PC-9 (cell line): Measurements from ENCODE around the gene GPR137. TPM values are rescaled to one million over a fixed set of nuclear protein-coding genes. Genes with fewer than 3 reads are reported as not detected.
"Not testable (repeated sequence)": the region's sequence is repeated elsewhere in the genome, so short reads cannot be mapped to it uniquely, and the experiment has no call there.

Source experiments
- BruUV-seq: library from RNA; stranded (reverse); fragments of 400-500 nt; replicated peaks from 2 replicates; lab custom pipeline; 2021; lab: Mats Ljungman, UMichigan
- CTCF ChIA-PET: fragments of 300-600 bp; sonication (Branson Sonifier 250); formaldehyde crosslinking; loops from one replicate; lab custom pipeline; 2022; ENCODE audit warnings: antibody characterized with exemption; lab: Charles Lee
- POLR2A ChIA-PET: fragments of 300-600 bp; sonication (Branson Sonifier 250); formaldehyde crosslinking; loops from one replicate; lab custom pipeline; 2022; ENCODE audit warnings: antibody characterized with exemption; ENCODE audit not compliant: unreplicated experiment; lab: Charles Lee
- DNase-seq, 2 experiments: peaks; one replicate each; pipeline versions ENCODE4 v3.0.0 to v3.0.0-alpha.2; 2015 to 2022; ENCODE audit warnings: mixed read lengths in 1 of 2
- H2AFZ ChIP-seq: fragments of 200-600 bp; sonication (generic); 2 replicates; pipeline ENCODE4 v1.8.1; 2017; ENCODE audit warnings: antibody characterized with exemption
- H3F3A ChIP-seq: fragments of 200-600 bp; sonication (generic); 2 replicates; pipeline ENCODE4 v1.8.1; 2017; ENCODE audit warnings: antibody characterized with exemption, mild to moderate bottlenecking, low read depth; ENCODE audit not compliant: insufficient read depth
- H3K27ac ChIP-seq: fragments of 200-600 bp; sonication (generic); 2 replicates; pipeline ENCODE4 v1.6.1; 2016; ENCODE audit warnings: mixed run types
- H3K27me3 ChIP-seq: fragments of 200-600 bp; sonication (generic); 2 replicates; pipeline ENCODE4 v1.6.1; 2016; ENCODE audit warnings: low read depth, mixed run types; ENCODE audit not compliant: insufficient read depth
- H3K36me3 ChIP-seq: fragments of 200-600 bp; sonication (generic); 2 replicates; pipeline ENCODE4 v1.6.1; 2016; ENCODE audit warnings: low read depth, mixed run types
- H3K4me1 ChIP-seq: fragments of 200-600 bp; sonication (generic); replicated peaks from 2 replicates; pipeline ENCODE4 v1.6.1; 2016; ENCODE audit warnings: mixed run types; ENCODE audit not compliant: insufficient read depth
- H3K4me2 ChIP-seq: fragments of 200-600 bp; sonication (generic); 2 replicates; pipeline ENCODE4 v1.6.1; 2017; ENCODE audit warnings: mixed run types
- H3K4me3 ChIP-seq: fragments of 200-600 bp; sonication (generic); 2 replicates; pipeline ENCODE4 v1.6.1; 2016; ENCODE audit warnings: mixed run types
- H3K79me2 ChIP-seq: fragments of 200-600 bp; sonication (generic); 2 replicates; pipeline ENCODE4 v1.6.1; 2017; ENCODE audit warnings: low read depth, mixed run types
- H3K9me2 ChIP-seq: fragments of 200-600 bp; sonication (generic); 2 replicates; pipeline ENCODE4 v1.8.1; 2017; ENCODE audit warnings: mild to moderate bottlenecking; ENCODE audit not compliant: insufficient read depth
- H3K9me3 ChIP-seq: fragments of 200-600 bp; sonication (generic); 2 replicates; pipeline ENCODE4 v1.8.1; 2016; ENCODE audit warnings: low read depth; ENCODE audit not compliant: insufficient read depth
- H4K20me1 ChIP-seq: fragments of 200-600 bp; sonication (generic); 2 replicates; pipeline ENCODE4 v1.8.1; 2017; ENCODE audit not compliant: insufficient read depth
- CTCF ChIP-seq: fragments of 200-600 bp; sonication (generic); conservative IDR thresholded peaks from 2 replicates; pipeline ENCODE4 v1.6.1; 2017; ENCODE audit warnings: mixed run types, antibody characterized with exemption, mild to moderate bottlenecking, moderate library complexity
- EZH2 ChIP-seq: fragments of 200-600 bp; sonication (generic); IDR thresholded peaks from 2 replicates; pipeline ENCODE4 v1.8.0; 2017; ENCODE audit warnings: antibody characterized with exemption, low read depth
- intact Hi-C: fragments of 100-400 bp; cut with micrococcal nuclease; formaldehyde crosslinking; loops from one replicate; pipeline ENCODE4 v1.10.0; 2022; ENCODE audit not compliant: unreplicated experiment
- total RNA-seq: library from RNA; stranded (reverse); gene quantifications from 2 replicates; pipeline ENCODE4 v1.2.3, GENCODE V29; 2021

Gene GPR137
- total RNA-seq, 1 experiment from 2014 or later: 72.8 TPM

- no peak for TF ChIP-seq CTCF
- TF ChIP-seq EZH2: no peak
- POLR2A ChIA-PET: interaction anchor here (0.6 kb wide), 1 partner anchor 27 kb away, joined by 21 read pairs; no protein-coding TSS in a partner anchor
- no peak overlapping the region for H2AFZ ChIP-seq
- no TSS peak for BruUV-seq
- peaks cover 29% of the 10 kb centered on the region for H3K4me1 ChIP-seq
- 0 out of 2 replicates have a peak, but pooled peaks cover 5% of the 10 kb centered on the region for H4K20me1 ChIP-seq
- H3K27ac ChIP-seq: peak overlapping the region; percentile 86
- H3F3A ChIP-seq: peaks cover 68% of the 10 kb centered on the region
- peak in 1 of 2 experiments; percentile 31 for DNase-seq
- peak overlapping the region; percentile 79 for H3K4me3 ChIP-seq
- CTCF ChIA-PET: interaction anchor here (0.5 to 1.0 kb wide), 5 partner anchors 26 to 1808 kb away, joined by 3 to 7 read pairs (median 4); no protein-coding TSS in a partner anchor
- no peaks in the 10 kb centered on the region for H3K27me3 ChIP-seq
- peak overlapping the region; percentile 85 for H3K4me2 ChIP-seq
- H3K9me3 ChIP-seq: no peaks in the 10 kb centered on the region
- H3K79me2 ChIP-seq: peaks cover 45% of the 10 kb centered on the region
- peaks cover 10% of the 10 kb centered on the region; the same call in 1 of the 2 replicates for H3K36me3 ChIP-seq
- intact Hi-C loops: no loop called here
- no peaks in the 10 kb centered on the region for H3K9me2 ChIP-seq
Measured at GRCh38 chr11:64244966-64245365, 40.7 kb upstream of the GPR137 start.

GRCh38 chr11:64245401-64245796 is 40.2 kb upstream of the GPR137 start:
- peak overlapping the region; percentile 86 for H3K27ac ChIP-seq
- TF ChIP-seq CTCF (no peak), EZH2 (no peak)
- 0 out of 2 replicates have a peak, but pooled peaks cover 5% of the 10 kb centered on the region for H4K20me1 ChIP-seq
- TSS peak; percentile 20 for BruUV-seq
- POLR2A ChIA-PET: interaction anchor here (0.6 kb wide), 2 partner anchors 26 to 1654 kb away, joined by 5 to 21 read pairs; partner anchors contain the start of gene TUT1
- DNase-seq: no peak
- H3K4me1 ChIP-seq: peaks cover 26% of the 10 kb centered on the region
- H2AFZ ChIP-seq: no peak overlapping the region
- H3K9me2 ChIP-seq: no peaks in the 10 kb centered on the region
- peak overlapping the region; percentile 79 for H3K4me3 ChIP-seq
- intact Hi-C loops: no loop called here
- H3F3A ChIP-seq: peaks cover 67% of the 10 kb centered on the region
- H3K79me2 ChIP-seq: peaks cover 45% of the 10 kb centered on the region
- peak overlapping the region; percentile 85 for H3K4me2 ChIP-seq
- CTCF ChIA-PET: interaction anchor here (0.5 to 1.0 kb wide), 4 partner anchors 26 to 1808 kb away, joined by 3 to 6 read pairs (median 4); no protein-coding TSS in a partner anchor
- no peaks in the 10 kb centered on the region for H3K27me3 ChIP-seq
- H3K9me3 ChIP-seq: no peaks in the 10 kb centered on the region
- H3K36me3 ChIP-seq: peaks cover 10% of the 10 kb centered on the region; the same call in 1 of the 2 replicates

- no peak for TF ChIP-seq EZH2
- TF ChIP-seq CTCF: no peak
- H3K4me3 ChIP-seq: peak overlapping the region; percentile 79
- 0 out of 2 replicates have a peak, but pooled peaks cover 5% of the 10 kb centered on the region for H4K20me1 ChIP-seq
- no peaks in the 10 kb centered on the region for H3K9me2 ChIP-seq
- CTCF ChIA-PET: interaction anchor here (0.6 to 0.7 kb wide), 2 partner anchors 55 to 57 kb away, joined by 3 to 4 read pairs; no protein-coding TSS in a partner anchor
- peaks cover 10% of the 10 kb centered on the region; the same call in 1 of the 2 replicates for H3K36me3 ChIP-seq
- peaks cover 45% of the 10 kb centered on the region for H3K79me2 ChIP-seq
- peaks cover 26% of the 10 kb centered on the region for H3K4me1 ChIP-seq
- peak overlapping the region; percentile 64; the same call in 1 of the 2 replicates for H2AFZ ChIP-seq
- intact Hi-C loops: no loop called here
- H3K27me3 ChIP-seq: no peaks in the 10 kb centered on the region
- H3F3A ChIP-seq: peaks cover 67% of the 10 kb centered on the region
- peak overlapping the region; percentile 85 for H3K4me2 ChIP-seq
- no peaks in the 10 kb centered on the region for H3K9me3 ChIP-seq
- POLR2A ChIA-PET: interaction anchor here (0.6 to 0.9 kb wide), 8 partner anchors 8 to 1655 kb away, joined by 3 to 6 read pairs (median 4); partner anchors contain the start of genes FERMT3, SF1 and TUT1
- peak overlapping the region; percentile 86 for H3K27ac ChIP-seq
- peak; percentile 96 for DNase-seq
- BruUV-seq: TSS peak; percentile 40
Measured at GRCh38 chr11:64245797-64246620, 39.6 kb upstream of the GPR137 start.

GRCh38 chr11:64246621-64246870 is 39.1 kb upstream of the GPR137 start:
- peak overlapping the region; percentile 79; the same call in 1 of the 2 replicates for H3K4me3 ChIP-seq
- DNase-seq, H4K20me1 ChIP-seq, intact Hi-C loops, BruUV-seq, H3K9me2 ChIP-seq, H2AFZ ChIP-seq, H3K27me3 ChIP-seq, H3K9me3 ChIP-seq: not testable (repeated sequence)
- ChIA-PET CTCF (interaction anchor here (0.6 to 0.7 kb wide), 2 partner anchors 54 to 57 kb away, joined by 3 to 4 read pairs; no protein-coding TSS in a partner anchor), POLR2A (interaction anchor here (0.6 to 0.9 kb wide), 5 partner anchors 19 to 639 kb away, joined by 3 to 8 read pairs (median 6); partner anchors contain the start of gene FERMT3)
- peaks cover 67% of the 10 kb centered on the region for H3F3A ChIP-seq
- H3K4me2 ChIP-seq: peak overlapping the region; percentile 85; the same call in 1 of the 2 replicates
- H3K4me1 ChIP-seq: peaks cover 26% of the 10 kb centered on the region
- peaks cover 45% of the 10 kb centered on the region for H3K79me2 ChIP-seq
- H3K36me3 ChIP-seq: peaks cover 10% of the 10 kb centered on the region; the same call in 1 of the 2 replicates
- peak overlapping the region; percentile 86 for H3K27ac ChIP-seq
